SK-N-MC (cell line): ENCODE data around the gene MACROD2.

Source experiments
- EZH2 ChIP-seq: fragments of 200-600 bp; sonication (generic); IDR thresholded peaks from one replicate; pipeline ENCODE4 v1.6.1; 2017; ENCODE audit warnings: antibody characterized with exemption
- FOXP2 ChIP-seq: optimal IDR thresholded peaks from 2 replicates; pipeline ENCODE3; 2011; ENCODE audit warnings: mild to moderate bottlenecking, moderate library complexity; ENCODE audit not compliant: insufficient read depth; ENCODE audit errors: extremely low read length, control extremely low read depth
- POLR2AphosphoS5 ChIP-seq: IDR thresholded peaks from 2 replicates; pipeline ENCODE4 v1.6.1; 2012; ENCODE audit warnings: mild to moderate bottlenecking, low read depth, low read length, borderline replicate concordance

DNA sequence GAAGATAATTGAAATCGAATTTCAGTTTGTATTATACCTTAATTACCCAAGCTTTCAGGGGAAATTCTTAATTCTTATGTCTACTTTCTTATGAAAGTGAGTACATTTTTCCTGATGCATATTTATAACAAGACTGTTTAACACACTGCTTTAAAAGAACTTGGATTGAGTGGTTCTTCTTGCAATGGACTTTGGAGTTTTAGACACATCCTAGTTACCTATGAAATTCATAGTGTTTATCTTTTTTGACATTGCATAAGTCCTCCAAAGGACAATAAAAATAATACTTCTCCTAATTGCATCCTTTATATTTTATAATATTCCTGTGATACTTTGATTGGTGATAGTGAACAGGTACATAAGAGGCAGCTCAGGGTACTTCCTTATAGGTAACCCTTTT lies 737.7 kb downstream of the MACROD2 start:
- TF ChIP-seq EZH2 (no peak), POLR2AphosphoS5 (no peak), FOXP2 (no peak)
